ENCODE measurements around the gene FAM72A.
"Not testable (repeated sequence)": the region's sequence is repeated elsewhere in the genome, so short reads cannot be mapped to it uniquely, and the experiment has no call there.

The FAM72A gene

GRCh38 chr1:206178061-206178989 is 24.3 kb downstream of the FAM72A start:
- in situ Hi-C loops (cut with MboI; ENCODE audit: low pct_unique_long_range_greater_than_20kb, low sequenced_read_pairs, unreplicated experiment); DNase-seq (ENCODE audit: low spot score): not testable (repeated sequence)

DNA sequence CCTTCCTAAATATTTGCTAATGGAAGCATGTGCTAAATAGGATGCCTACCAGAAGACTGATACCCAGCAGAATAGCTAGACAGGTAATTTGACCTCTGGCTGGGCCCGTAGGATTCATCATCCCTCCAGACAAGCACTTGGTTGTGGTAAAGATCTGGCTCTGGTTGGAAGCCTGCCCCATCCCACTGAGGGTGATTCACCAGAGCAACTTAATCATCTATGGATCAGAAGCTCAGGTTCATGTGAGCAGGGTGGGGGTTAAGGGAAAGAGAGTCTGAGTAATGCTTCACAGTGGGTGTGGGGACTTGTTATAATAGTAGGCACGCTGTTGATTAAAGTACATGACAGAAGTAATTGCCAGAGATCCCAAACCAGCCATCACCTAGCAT is 26.5 kb downstream of the FAM72A start:
- in situ Hi-C loops (cut with MboI; ENCODE audit: low pct_unique_long_range_greater_than_20kb, low sequenced_read_pairs, unreplicated experiment); DNase-seq (ENCODE audit: low spot score): not testable (repeated sequence)

GRCh38 chr1:206175459-206176113 is 27.1 kb downstream of the FAM72A start:
- DNase-seq (ENCODE audit: low spot score); in situ Hi-C loops (cut with MboI; ENCODE audit: low pct_unique_long_range_greater_than_20kb, low sequenced_read_pairs, unreplicated experiment): not testable (repeated sequence)

DNA sequence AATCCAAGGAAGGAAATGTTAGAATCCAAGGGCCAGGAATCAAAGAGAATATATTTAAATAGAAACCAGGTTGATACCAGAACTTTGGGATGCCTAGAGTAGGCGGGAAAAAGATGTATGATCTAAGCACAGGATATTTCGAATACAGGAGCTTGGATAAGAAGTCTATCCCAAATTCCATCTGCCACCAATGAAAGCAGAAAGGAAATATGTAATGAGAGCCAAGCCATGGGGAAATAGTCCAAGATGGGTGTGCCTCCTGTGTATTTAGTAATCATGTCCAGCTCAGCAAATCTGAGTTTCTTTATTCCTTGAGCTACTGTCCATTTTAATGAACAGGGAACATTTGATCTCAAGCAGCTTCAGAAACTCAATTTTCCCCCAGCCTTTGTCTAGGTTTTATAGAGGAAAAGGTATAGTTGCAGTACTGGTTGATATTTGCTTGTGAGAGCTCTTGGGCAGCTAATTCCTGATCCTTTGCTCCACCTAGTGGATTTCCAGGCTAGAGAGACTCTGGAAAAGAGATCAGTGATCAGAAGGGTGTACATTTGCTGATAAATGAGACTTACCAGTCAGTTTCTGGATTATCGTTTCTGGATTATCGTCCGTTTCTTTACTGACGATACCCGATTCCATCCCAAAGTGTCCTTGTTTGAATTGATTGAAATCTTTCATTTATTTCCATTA is 28.3 kb downstream of the FAM72A start:
- DNase-seq (ENCODE audit: low spot score); in situ Hi-C loops (cut with MboI; ENCODE audit: low pct_unique_long_range_greater_than_20kb, low sequenced_read_pairs, unreplicated experiment): not testable (repeated sequence)

GRCh38 chr1:206173110-206173719 is 29.4 kb downstream of the FAM72A start:
- in situ Hi-C loops (cut with MboI; ENCODE audit: low pct_unique_long_range_greater_than_20kb, low sequenced_read_pairs, unreplicated experiment); DNase-seq (ENCODE audit: low spot score): not testable (repeated sequence)

DNA sequence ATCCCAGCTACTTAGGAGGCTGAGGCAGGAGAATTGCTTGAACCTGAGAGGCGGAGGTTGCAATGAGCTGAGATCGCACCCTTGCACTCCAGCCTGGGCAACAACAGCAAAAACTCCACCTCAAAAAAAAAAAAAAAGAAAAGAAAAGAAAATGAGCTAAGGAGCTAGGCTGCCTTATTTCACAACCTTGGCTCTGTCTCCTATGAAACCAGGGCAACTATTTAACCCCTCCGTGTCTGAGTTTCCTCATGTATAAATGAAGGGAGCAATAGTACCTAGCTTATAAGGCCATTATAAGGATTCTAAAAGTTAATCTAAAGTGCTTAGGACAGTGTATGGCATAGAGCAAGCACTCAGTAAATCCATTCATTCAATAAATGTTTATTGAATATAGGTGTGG is 32.8 kb downstream of the FAM72A start:
- in situ Hi-C loops (cut with MboI; ENCODE audit: low pct_unique_long_range_greater_than_20kb, low sequenced_read_pairs, unreplicated experiment) = not testable (repeated sequence)

GRCh38 chr1:206167350-206168029 is 35.1 kb downstream of the FAM72A start:
- DNase-seq (ENCODE audit: low spot score); in situ Hi-C loops (cut with MboI; ENCODE audit: low pct_unique_long_range_greater_than_20kb, low sequenced_read_pairs, unreplicated experiment): not testable (repeated sequence)
- TF ChIP-seq CTCF (IDR thresholded peaks at IDR 0.05; ENCODE audit: extremely low read depth, insufficient read depth, missing control alignments) = peak; percentile 20

More for the DNA sequence above, 32.8 kb downstream of the FAM72A start:
- DNase-seq (ENCODE audit: low spot score) = not testable (repeated sequence)

DNA sequence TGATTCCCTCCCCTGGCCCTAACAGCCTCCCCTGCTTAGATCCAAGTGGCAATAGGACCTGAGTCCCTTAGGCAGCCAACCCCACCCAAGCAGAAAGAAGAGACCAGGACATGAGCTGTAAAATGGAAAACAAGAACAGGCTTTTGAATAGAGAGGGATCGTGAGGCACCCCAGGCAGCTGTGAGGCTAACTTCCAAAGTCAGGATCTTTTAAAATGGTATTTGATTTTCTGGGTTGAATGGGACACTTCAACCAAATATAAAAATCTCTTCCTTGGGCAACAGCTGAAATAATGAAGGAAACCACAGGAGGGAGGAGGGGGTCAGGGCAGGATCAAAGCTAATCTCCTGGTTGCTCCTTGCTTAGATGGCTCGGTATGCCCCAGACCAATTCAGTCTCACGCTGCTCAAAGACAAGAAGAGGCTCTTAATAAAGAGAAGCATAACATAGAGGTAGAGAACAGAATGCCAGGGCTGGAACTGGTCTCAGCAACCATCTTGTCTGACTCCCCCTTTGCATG is 56.8 kb downstream of the FAM72A start:
- no peak for TF ChIP-seq CTCF (IDR thresholded peaks at IDR 0.05; ENCODE audit: extremely low read depth, insufficient read depth, missing control alignments)
- no peak for DNase-seq (ENCODE audit: low spot score)
- in situ Hi-C loops (cut with MboI; ENCODE audit: low pct_unique_long_range_greater_than_20kb, low sequenced_read_pairs, unreplicated experiment) = no loop called here

DNA sequence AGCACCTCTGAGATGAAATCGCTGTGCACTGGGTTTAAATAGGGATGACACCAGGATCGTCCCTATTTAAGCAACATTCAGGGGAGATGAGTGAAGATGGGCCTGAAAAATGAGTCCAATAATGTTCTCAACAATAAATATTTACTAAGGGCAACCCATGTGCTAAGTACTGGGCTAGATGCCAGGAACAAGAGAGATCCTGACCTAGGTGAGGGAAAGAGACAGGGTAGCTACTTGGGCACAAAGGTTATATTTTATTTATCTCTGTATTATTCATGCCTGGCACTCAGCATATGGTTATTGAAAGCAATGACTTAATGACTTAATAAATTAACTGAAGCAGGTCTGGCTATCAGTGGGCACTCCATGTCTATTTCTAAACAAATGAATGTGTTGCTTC is 58.0 kb downstream of the FAM72A start:
- in situ Hi-C loops (cut with MboI; ENCODE audit: low pct_unique_long_range_greater_than_20kb, low sequenced_read_pairs, unreplicated experiment) = no loop called here

More for the DNA sequence above, 58.0 kb downstream of the FAM72A start:
- DNase-seq (ENCODE audit: low spot score) = no peak
- TF ChIP-seq CTCF (IDR thresholded peaks at IDR 0.05; ENCODE audit: extremely low read depth, insufficient read depth, missing control alignments) = no peak
